ENCODE results near the gene ANKRD34B. TPM values are rescaled to one million over a fixed set of nuclear protein-coding genes. Genes with fewer than 3 reads are reported as not detected.

Gene ANKRD34B
- total and polyA plus RNA-seq, 10 of the 15 experiments (the other 5 are each of a cell fraction or from before 2014, with no cell fraction given): under 0.01 TPM; not detected in 9

- H3K27me3 ChIP-seq (replicated peaks in 1 of 2; ENCODE audit: control insufficient read depth in 2 of 2, insufficient read depth in 2 of 2, low read length in 1 of 2): peaks cover 0 to under 1% of the 10 kb centered on the region in 2 experiments; a peak in 1 of 4 replicates
- FAIRE-seq (no peak), DNase-seq (ENCODE audit: low read depth, low spot score) (no peak), ATAC-seq (peak; percentile 65)
- 4% methylated on average over 5 of the region's 5 CpGs for WGBS (ENCODE audit: insufficient coverage, insufficient replicate concordance, low lambda C conversion rate, missing lambda C conversion rate)
- no peaks in the 10 kb centered on the region for H3K4me1 ChIP-seq (ENCODE audit: control insufficient read depth, insufficient read depth, low read length)
- H3K79me2 ChIP-seq (ENCODE audit: control insufficient read depth, insufficient read depth, low read length): no peaks in the 10 kb centered on the region
- H4K20me1 ChIP-seq (ENCODE audit: control insufficient read depth, insufficient read depth): no peaks in the 10 kb centered on the region
- no peak overlapping the region for H3K4me3 ChIP-seq
- CTCF ChIA-PET: no interaction called here
- no peak overlapping the region for H3K9ac ChIP-seq (ENCODE audit: control insufficient read depth, insufficient read depth, low read length)
- BruUV-seq (replicated peaks): no TSS peak
- no peaks in the 10 kb centered on the region for H3K36me3 ChIP-seq (ENCODE audit: control insufficient read depth in 2 of 2, insufficient read depth in 2 of 2, low read length in 1 of 2)
- POLR2A ChIA-PET: no interaction called here
- no peaks in the 10 kb centered on the region for H3K9me3 ChIP-seq (replicated peaks; ENCODE audit: control insufficient read depth, insufficient read depth, low read length)
- SMC1A ChIA-PET (ENCODE audit: uncharacterized antibody, unreplicated experiment): no interaction called here
- in situ Hi-C loops (cut with MboI): no loop called here
- RAD21 ChIA-PET (ENCODE audit: unreplicated experiment): no interaction called here
- intact Hi-C loops (cut with micrococcal nuclease; ENCODE audit: unreplicated experiment): no loop called here
- H3K27ac ChIP-seq (ENCODE audit: control insufficient read depth, insufficient read depth): no peak overlapping the region
- no peak overlapping the region for H2AFZ ChIP-seq (ENCODE audit: control insufficient read depth, low read depth, low read length)
- no peak overlapping the region for H3K4me2 ChIP-seq (ENCODE audit: control insufficient read depth, insufficient read depth)
- TF ChIP-seq IRF4 (IDR thresholded peaks at IDR 0.05; ENCODE audit: low read depth, low read length) (peak; percentile 64; the same call in 1 of the 2 replicates), FOXK2 (IDR thresholded peaks at IDR 0.05) (no peak), SMAD1 (IDR thresholded peaks at IDR 0.05; ENCODE audit: low read depth, partially characterized antibody) (no peak), POLR2AphosphoS2 (IDR thresholded peaks at IDR 0.05; ENCODE audit: low read depth, low read length) (no peak), RAD51 (IDR thresholded peaks at IDR 0.05) (no peak), SUPT20H (IDR thresholded peaks at IDR 0.05; ENCODE audit: borderline replicate concordance, control insufficient read depth, low read depth, low read length) (no peak), CEBPB (IDR thresholded peaks at IDR 0.05; ENCODE audit: borderline replicate concordance in 1 of 2, low read depth in 2 of 2, low read length in 2 of 2) (no peak), ZZZ3 (IDR thresholded peaks at IDR 0.05; ENCODE audit: control insufficient read depth, insufficient read length, low read depth) (no peak), BACH1 (IDR thresholded peaks at IDR 0.05; ENCODE audit: borderline replicate concordance) (no peak), BHLHE40 (IDR thresholded peaks at IDR 0.05; ENCODE audit: borderline replicate concordance in 1 of 2, low read depth in 2 of 2, low read length in 1 of 2) (no peak), HDAC6 (IDR thresholded peaks at IDR 0.05; ENCODE audit: unreplicated experiment) (no peak), SIX5 (IDR thresholded peaks at IDR 0.05; ENCODE audit: low read depth, low read length, severe bottlenecking) (no peak), TCF7 (IDR thresholded peaks at IDR 0.05; ENCODE audit: borderline replicate concordance) (peak; percentile 57; the same call in 1 of the 2 replicates), RBBP5 (conservative IDR thresholded peaks at IDR 0.05) (no peak), PAX5 (IDR thresholded peaks at IDR 0.05; ENCODE audit: borderline replicate concordance, low read depth, low read length) (no peak), JUNB (IDR thresholded peaks at IDR 0.05) (peak; percentile 86), JUND (IDR thresholded peaks at IDR 0.05; ENCODE audit: low read depth, low read length) (no peak), ZSCAN29 (IDR thresholded peaks at IDR 0.05) (no peak), ZBED1 (IDR thresholded peaks at IDR 0.05; ENCODE audit: borderline replicate concordance) (no peak), BMI1 (IDR thresholded peaks at IDR 0.05; ENCODE audit: borderline replicate concordance) (no peak), PML (IDR thresholded peaks at IDR 0.05; ENCODE audit: low read length) (no peak), NKRF (conservative IDR thresholded peaks at IDR 0.05) (no peak), NR2C1 (IDR thresholded peaks at IDR 0.05) (no peak), BCLAF1 (IDR thresholded peaks at IDR 0.05) (no peak)
Measured at GRCh38 chr5:80576383-80576782, 6.3 kb upstream of the ANKRD34B start.

All from GM12878 (cell line).